GM11168 (cell line): ENCODE data around the gene OR6A2.

Experiments used
- in situ Hi-C: fragments of 300-500 bp; cut with MboI; formaldehyde crosslinking; loops from one replicate; pipeline ENCODE4 v1.12.0; 2022; ENCODE audit warnings: low sequenced_read_pairs; ENCODE audit not compliant: unreplicated experiment

Gene OR6A2

DNA sequence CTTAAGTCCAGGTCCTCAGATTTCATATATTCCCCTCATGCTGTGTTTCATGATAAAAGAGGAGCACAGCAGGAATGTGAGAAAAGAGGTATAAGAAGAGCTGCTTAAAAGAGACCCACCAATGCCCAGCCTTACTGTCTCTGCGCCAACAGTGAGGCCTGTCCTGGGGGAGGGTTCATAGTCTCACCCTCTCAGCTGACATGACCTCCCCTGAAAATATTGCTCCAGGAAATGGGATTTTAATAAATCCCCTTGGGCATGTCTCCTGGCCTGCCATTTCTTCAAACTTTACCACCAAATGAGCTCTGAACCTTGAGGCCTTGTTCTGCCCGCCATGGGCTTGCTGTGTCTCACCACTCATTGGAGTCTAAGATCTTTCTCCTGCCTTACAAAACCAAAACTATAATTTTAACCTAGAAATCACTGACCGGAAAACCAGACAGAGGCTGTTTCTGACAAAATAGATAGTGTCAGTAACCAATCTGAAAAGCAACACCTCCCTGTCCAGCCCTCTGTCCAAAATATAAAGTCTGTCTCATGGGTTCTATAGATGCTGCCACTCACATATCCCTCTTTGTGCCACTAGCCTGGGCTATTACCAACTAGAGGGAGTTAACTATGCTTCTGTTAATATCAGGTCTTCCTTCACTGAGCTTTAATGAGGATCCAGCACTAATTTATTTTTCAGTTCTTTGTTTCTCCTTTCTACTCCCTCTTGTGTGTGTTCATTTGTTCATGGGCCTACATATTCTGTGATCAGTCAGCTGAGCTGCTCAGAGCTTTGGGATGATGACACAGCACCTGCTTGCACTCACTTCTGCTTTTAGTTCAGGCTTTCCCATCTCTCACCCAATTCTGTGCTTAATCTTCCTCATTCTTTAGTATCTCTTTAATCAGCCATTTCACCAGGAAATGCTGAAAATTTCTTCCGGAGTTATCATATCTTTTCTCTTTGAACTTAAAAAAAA is 27.3 kb downstream of the OR6A2 start, which contains the start of gene OR2AG2:
OR2AG2 (minus strand) TSS at position 51 of the 968 bp plus-strand sequence. CDS start 3,019 bp downstream, outside the sequence.
- in situ Hi-C loops = no loop called here

DNA sequence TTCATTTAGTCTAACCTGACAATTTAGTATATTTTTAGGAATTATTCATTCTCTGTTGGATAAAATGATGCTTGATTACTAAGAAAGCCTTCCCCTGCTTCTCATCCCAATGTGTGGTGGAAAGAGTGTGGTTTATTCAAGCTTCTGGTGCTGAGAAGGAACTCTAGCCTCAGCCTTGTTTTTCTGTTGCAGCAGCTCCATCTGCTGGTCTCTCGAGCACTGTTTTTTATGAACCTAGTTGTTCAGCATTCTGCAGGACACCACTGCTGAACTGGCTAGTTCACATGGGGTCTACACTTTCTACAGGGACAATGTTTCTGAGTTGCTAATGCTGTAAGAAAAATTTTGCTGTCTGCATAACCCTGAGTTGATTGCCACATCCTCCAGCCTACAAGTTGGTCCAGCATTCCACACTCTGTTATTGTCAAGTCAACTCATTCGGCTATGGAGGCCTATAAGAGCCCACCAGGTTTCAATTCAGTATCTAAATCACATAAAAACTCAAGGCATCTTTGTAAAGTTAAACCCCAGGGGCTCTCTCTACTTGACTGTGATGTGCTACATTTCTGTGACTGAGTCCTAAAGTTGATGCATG is 42.0 kb downstream of the OR6A2 start:
- in situ Hi-C loops = no loop called here

DNA sequence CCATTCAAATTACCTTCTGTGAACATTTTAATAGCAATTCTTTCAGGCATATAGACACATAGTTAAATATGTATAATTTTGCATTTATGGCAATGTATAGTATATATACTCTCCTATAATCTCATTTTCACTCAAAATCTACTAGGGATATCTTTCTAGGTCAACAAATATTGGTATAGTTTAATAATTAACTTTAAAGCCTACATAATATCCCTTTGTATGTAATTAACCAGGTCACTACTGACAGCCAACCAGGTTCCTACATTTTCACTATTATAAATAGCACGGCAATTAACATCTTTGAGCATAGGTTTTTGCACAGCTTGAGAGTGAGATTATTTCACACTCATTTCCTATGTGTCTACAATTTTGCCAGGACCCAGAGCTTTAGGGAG is 43.5 kb downstream of the OR6A2 start:
- in situ Hi-C loops = no loop called here

DNA sequence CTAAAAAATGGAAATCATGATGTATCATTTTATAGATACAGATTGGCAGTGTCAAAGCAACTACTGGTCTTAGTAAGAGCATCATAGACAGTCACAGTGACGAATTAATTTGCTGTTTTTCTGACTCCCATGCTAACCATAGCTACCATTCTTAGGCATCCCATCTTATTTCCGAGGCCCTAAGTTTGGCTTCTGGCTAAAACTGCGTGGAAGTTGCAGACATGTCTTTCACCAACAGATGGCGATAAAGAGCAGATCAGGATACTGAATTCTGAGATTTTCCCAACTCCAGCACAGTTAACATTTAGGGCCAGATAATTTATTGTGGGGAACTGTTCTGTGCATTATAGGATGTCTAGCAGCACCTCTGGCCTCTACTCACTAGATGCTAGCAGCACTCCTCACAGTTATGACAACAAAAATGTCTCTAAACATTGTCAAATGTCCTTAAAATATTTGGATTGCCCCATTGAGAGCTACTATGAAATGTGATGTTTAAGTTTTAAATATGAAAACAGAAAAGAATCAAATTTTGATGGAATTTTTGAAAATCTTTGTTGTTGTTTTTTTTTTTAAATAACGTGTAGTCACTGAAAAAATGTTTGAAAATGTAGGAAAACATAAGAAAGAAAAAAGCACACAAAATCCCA is 44.1 kb downstream of the OR6A2 start:
- in situ Hi-C loops = no loop called here

DNA sequence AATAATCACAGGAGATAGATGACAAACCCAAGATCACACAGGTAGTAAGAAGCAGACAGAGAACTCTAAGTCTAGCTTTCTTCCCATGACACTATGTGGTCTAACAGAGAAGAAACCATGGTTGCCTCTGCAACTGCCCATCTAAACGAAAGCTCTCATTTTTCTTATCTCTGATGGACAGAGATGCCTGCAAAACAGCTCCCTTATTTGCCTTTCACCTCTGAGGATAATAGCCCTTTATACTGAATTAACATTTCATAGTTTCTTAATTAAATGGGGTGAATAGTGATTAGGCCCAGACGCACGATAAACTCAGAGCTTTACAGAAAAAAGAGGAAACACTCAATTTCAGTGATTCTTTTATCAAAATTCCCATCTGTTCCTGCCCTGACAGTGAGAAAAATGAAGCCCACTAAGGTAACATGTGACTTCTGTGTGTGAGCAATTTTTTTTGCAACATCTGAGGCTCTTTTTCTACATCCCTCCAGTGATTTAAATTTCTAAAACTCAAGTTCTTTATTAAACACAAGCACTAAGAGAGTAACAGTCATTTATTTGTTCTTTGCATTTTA is 52.3 kb downstream of the OR6A2 start:
- in situ Hi-C loops = no loop called here

DNA sequence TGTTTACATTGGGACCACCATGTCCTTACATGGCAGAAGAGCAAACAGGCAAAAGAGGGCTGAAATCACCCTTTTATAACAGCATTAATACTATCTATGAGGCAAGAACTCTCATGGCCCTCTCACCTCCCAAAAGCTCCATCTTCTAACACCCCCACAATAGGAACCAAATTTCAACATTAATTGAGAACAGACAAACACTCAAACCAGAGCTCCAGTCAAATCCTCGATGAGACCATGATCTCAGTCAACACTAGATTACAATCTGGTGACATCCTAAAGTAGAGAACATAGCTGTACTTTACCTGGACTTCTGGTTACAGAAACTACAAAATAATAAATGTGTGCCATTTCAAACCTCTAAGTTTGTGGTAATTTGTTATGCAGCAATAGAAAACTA is 52.9 kb downstream of the OR6A2 start:
- in situ Hi-C loops = no loop called here

DNA sequence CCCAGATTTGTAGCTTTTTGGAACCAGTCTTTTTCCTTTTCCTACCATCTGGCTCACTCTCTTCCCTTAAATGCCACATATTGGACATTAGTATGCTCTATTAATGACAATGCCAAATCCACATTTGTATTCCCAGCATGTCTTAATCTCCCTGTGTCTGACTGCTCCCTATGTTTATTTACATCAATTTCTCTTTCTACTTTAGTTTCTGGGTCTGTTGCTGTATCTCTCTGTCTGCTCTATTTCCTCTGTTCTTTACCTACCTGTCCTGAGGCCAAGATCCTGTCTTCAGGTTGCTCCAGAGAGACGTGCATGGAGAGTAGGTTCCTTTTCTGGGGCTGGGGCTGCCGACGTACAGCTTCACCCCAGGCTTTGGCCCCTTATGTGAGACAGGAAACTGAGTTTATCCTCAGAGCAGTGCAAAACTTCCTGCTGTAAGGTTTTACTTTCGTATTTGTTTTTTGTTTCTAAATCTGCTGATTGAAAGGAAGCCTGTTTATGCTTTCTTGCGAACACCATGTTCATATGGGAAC is 53.3 kb downstream of the OR6A2 start:
- in situ Hi-C loops = no loop called here

DNA sequence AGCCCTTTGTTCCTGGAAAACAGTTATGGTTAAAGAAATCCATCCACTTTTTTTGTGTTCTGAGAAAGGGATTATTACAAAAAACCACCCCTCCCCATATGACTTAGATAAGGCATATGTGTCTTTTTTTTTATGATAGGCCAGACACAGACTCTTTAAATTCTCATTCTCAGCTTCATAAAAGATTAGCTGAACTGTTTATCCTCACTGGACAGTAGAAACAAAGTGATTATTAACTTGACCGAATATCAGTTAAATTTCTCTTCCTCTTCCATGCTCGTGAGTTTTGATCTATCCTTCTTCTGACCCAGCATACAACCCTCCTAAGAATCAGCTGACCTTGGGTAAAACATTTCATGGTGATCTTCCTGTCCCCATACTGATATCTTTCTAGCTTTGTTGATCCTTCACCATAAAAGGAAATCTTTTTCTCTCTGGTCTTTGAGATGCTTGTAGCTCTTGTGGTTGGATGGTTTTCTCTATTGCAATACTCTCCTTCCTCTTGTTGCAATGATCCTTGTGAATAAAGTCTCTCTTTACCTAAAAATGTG is 53.9 kb downstream of the OR6A2 start:
- in situ Hi-C loops = no loop called here

DNA sequence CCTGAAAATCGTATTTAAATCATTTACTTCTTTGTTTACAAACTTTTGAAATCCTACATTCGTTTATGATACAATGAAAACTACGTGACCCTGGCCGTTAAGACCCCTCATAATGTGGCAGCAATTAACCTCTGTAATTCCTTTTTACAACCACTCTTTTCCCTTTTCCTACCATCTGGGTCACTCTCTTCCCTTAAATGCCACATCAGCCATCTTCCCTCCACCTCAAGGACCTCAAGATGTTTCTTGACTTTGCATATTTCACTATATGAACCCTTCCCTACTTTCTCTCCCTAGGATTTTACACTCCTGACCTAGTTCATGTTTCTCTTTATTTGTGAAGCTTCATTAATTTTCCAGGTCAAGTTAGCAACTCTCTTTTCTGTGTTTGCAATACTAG is 54.5 kb downstream of the OR6A2 start:
- in situ Hi-C loops = no loop called here

DNA sequence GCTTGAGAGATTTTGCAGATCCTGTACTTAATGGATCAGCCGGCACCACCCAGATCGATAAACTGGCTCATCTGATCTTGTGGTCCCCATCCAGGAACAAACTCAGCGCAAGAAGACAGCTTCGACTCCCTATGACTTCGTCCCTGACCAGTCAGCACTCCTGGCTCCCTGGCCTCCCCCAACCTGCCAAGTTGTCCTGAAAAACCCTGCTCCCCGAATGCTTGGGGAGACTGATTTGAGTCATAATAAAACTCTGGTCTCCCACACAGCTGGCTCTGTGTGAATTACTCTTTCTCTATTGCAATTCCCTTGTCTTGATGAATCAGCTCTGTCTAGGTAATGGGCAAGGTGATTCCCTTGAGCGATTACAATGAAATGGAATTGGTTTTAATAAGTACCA is 57.2 kb downstream of the OR6A2 start:
- in situ Hi-C loops = no loop called here
